ENCODE data around the gene MYOF.

Gene MYOF

DNA sequence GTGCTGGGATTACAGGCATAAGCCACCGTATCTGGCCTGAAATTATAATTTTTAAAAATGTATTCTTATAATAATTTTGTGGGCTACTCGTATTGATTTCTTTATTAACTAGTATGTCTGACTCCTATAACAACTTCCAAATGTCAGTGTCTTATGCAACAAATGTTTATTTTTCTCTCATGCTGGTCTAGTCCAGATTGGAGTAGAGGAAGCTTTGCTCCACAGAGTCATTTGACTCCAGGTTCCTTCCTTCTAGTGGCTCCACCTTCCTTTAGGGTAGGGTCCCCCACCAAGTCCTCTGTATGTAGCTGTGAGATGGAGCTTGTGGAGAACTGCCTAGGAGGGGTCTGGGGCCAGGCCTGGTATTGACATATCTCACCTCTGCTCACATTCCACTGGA lies 22.9 kb upstream of the MYOF start:
- Histone ChIP-seq H2BK5ac (ENCODE audit: low read depth, low read length, poor library complexity) (no peak overlapping the region), H3K79me2 (ENCODE audit: control insufficient read depth, insufficient read depth, low read length, poor library complexity) (no peaks in the 10 kb centered on the region), H2AK5ac (ENCODE audit: low read length) (no peak overlapping the region), H3K27ac (ENCODE audit: low read depth, low read length) (no peak overlapping the region), H3K4me3 (ENCODE audit: low read depth, low read length) (no peak overlapping the region), H2BK120ac (ENCODE audit: insufficient read depth, low read length, poor library complexity) (no peak overlapping the region), H3K27me3 (ENCODE audit: insufficient read depth, low read length) (no peaks in the 10 kb centered on the region), H2BK12ac (ENCODE audit: low read length) (no peak overlapping the region), H3K23ac (ENCODE audit: low read length) (no peak overlapping the region), H3K14ac (ENCODE audit: low read length) (no peak overlapping the region), H4K8ac (ENCODE audit: low read depth, low read length) (no peak overlapping the region), H3K9ac (ENCODE audit: low read length) (no peak overlapping the region), H3K9me3 (ENCODE audit: insufficient read depth, low read depth, low read length) (no peaks in the 10 kb centered on the region), H2AFZ (ENCODE audit: insufficient read depth, low read length, poor library complexity) (no peak overlapping the region), H3K18ac (ENCODE audit: low read length) (no peak overlapping the region), H4K91ac (ENCODE audit: low read depth, low read length) (no peak overlapping the region), H3K4ac (ENCODE audit: low read depth, low read length) (no peak overlapping the region), H3K79me1 (ENCODE audit: low read length) (no peaks in the 10 kb centered on the region), H3K36me3 (ENCODE audit: control insufficient read depth in 1 of 2, insufficient read depth in 2 of 2, low read length in 2 of 2) (peaks cover 9 to 12% of the 10 kb centered on the region in 2 experiments), H4K12ac (ENCODE audit: low read depth, low read length) (no peak overlapping the region), H3K4me1 (ENCODE audit: control insufficient read depth in 1 of 2, insufficient read depth in 2 of 2, low read length in 2 of 2) (no peaks in the 10 kb centered on the region), H3K4me2 (ENCODE audit: low read length) (no peak overlapping the region)
- DNase-seq, result no peak
- WGBS (ENCODE audit: extremely low coverage, insufficient coverage, insufficient read length), result no CpG with 5 or more reads among the region's 2 CpGs

GRCh38 chr10:93503075-93503474 lies 20.9 kb upstream of the MYOF start:
- H3K79me1 ChIP-seq (ENCODE audit: low read length), result no peaks in the 10 kb centered on the region
- H3K27me3 ChIP-seq (ENCODE audit: insufficient read depth, low read length), result no peaks in the 10 kb centered on the region
- H2BK5ac ChIP-seq (ENCODE audit: low read depth, low read length, poor library complexity), result no peak overlapping the region
- H4K8ac ChIP-seq (ENCODE audit: low read depth, low read length), result no peak overlapping the region
- peaks cover 9 to 12% of the 10 kb centered on the region in 2 experiments for H3K36me3 ChIP-seq (ENCODE audit: control insufficient read depth in 1 of 2, insufficient read depth in 2 of 2, low read length in 2 of 2)
- H4K91ac ChIP-seq (ENCODE audit: low read depth, low read length), result no peak overlapping the region
- no peaks in the 10 kb centered on the region for H3K4me1 ChIP-seq (ENCODE audit: control insufficient read depth in 1 of 2, insufficient read depth in 2 of 2, low read length in 2 of 2)
- no peak overlapping the region for H3K9ac ChIP-seq (ENCODE audit: low read length)
- no peak overlapping the region for H3K23ac ChIP-seq (ENCODE audit: low read length)
- no peak overlapping the region for H3K14ac ChIP-seq (ENCODE audit: low read length)
- no peak overlapping the region for H2AFZ ChIP-seq (ENCODE audit: insufficient read depth, low read length, poor library complexity)
- H2BK120ac ChIP-seq (ENCODE audit: insufficient read depth, low read length, poor library complexity), result no peak overlapping the region
- H3K79me2 ChIP-seq (ENCODE audit: control insufficient read depth, insufficient read depth, low read length, poor library complexity), result no peaks in the 10 kb centered on the region
- H3K9me3 ChIP-seq (ENCODE audit: insufficient read depth, low read depth, low read length), result no peaks in the 10 kb centered on the region
- no peak overlapping the region for H3K4me2 ChIP-seq (ENCODE audit: low read length)
- WGBS (ENCODE audit: extremely low coverage, insufficient coverage, insufficient read length), result no CpG with 5 or more reads among the region's 6 CpGs
- no peak overlapping the region for H2BK12ac ChIP-seq (ENCODE audit: low read length)
- H4K12ac ChIP-seq (ENCODE audit: low read depth, low read length), result no peak overlapping the region
- no peak overlapping the region for H3K27ac ChIP-seq (ENCODE audit: low read depth, low read length)
- H3K4me3 ChIP-seq (ENCODE audit: low read depth, low read length), result no peak overlapping the region
- DNase-seq, result no peak
- no peak overlapping the region for H3K4ac ChIP-seq (ENCODE audit: low read depth, low read length)
- H3K18ac ChIP-seq (ENCODE audit: low read length), result no peak overlapping the region
- H2AK5ac ChIP-seq (ENCODE audit: low read length), result no peak overlapping the region

DNA sequence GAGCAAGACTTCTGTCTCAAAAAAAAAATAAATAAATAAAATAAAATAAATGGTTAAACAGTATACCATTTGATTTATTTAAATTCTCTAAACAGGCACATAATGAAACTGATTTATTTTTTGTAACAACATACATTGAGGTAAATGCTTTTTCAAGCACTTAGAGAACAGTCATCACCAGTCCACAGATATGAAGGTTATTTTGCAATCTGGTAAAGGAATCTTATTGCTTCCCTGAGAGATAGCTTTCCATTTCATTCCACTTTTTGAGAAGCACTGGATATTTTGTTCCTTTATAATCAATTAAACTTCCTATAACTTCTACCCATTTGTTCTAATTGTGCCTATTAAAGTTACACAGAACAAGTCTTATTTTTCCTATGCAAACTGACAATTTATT lies 19.5 kb upstream of the MYOF start:
- H3K4me2 ChIP-seq (ENCODE audit: low read length), result no peak overlapping the region
- no peak overlapping the region for H3K4ac ChIP-seq (ENCODE audit: low read depth, low read length)
- no peak overlapping the region for H2AK5ac ChIP-seq (ENCODE audit: low read length)
- no peaks in the 10 kb centered on the region for H3K4me1 ChIP-seq (ENCODE audit: control insufficient read depth in 1 of 2, insufficient read depth in 2 of 2, low read length in 2 of 2)
- no peak overlapping the region for H3K14ac ChIP-seq (ENCODE audit: low read length)
- H3K23ac ChIP-seq (ENCODE audit: low read length), result no peak overlapping the region
- no peaks in the 10 kb centered on the region for H3K79me2 ChIP-seq (ENCODE audit: control insufficient read depth, insufficient read depth, low read length, poor library complexity)
- no peak overlapping the region for H2BK120ac ChIP-seq (ENCODE audit: insufficient read depth, low read length, poor library complexity)
- no peak overlapping the region for H3K4me3 ChIP-seq (ENCODE audit: low read depth, low read length)
- H3K9ac ChIP-seq (ENCODE audit: low read length), result no peak overlapping the region
- H3K27ac ChIP-seq (ENCODE audit: low read depth, low read length), result no peak overlapping the region
- H2BK5ac ChIP-seq (ENCODE audit: low read depth, low read length, poor library complexity), result no peak overlapping the region
- H3K18ac ChIP-seq (ENCODE audit: low read length), result no peak overlapping the region
- no peak overlapping the region for H4K91ac ChIP-seq (ENCODE audit: low read depth, low read length)
- no peak overlapping the region for H4K8ac ChIP-seq (ENCODE audit: low read depth, low read length)
- H4K12ac ChIP-seq (ENCODE audit: low read depth, low read length), result no peak overlapping the region
- no peak overlapping the region for H2AFZ ChIP-seq (ENCODE audit: insufficient read depth, low read length, poor library complexity)
- DNase-seq, result no peak
- H2BK12ac ChIP-seq (ENCODE audit: low read length), result no peak overlapping the region
- peaks cover 7 to 8% of the 10 kb centered on the region in 2 experiments for H3K36me3 ChIP-seq (ENCODE audit: control insufficient read depth in 1 of 2, insufficient read depth in 2 of 2, low read length in 2 of 2)
- no peaks in the 10 kb centered on the region for H3K27me3 ChIP-seq (ENCODE audit: insufficient read depth, low read length)
- no peaks in the 10 kb centered on the region for H3K9me3 ChIP-seq (ENCODE audit: insufficient read depth, low read depth, low read length)
- H3K79me1 ChIP-seq (ENCODE audit: low read length), result no peaks in the 10 kb centered on the region

GRCh38 chr10:93498166-93498565 lies 16.0 kb upstream of the MYOF start:
- H3K9me3 ChIP-seq (ENCODE audit: insufficient read depth, low read depth, low read length), result no peaks in the 10 kb centered on the region
- no peaks in the 10 kb centered on the region for H3K27me3 ChIP-seq (ENCODE audit: insufficient read depth, low read length)
- H4K91ac ChIP-seq (ENCODE audit: low read depth, low read length), result no peak overlapping the region
- H3K79me1 ChIP-seq (ENCODE audit: low read length), result peaks cover 4% of the 10 kb centered on the region
- H4K8ac ChIP-seq (ENCODE audit: low read depth, low read length), result no peak overlapping the region
- H2AK5ac ChIP-seq (ENCODE audit: low read length), result no peak overlapping the region
- H3K4me1 ChIP-seq (ENCODE audit: control insufficient read depth in 1 of 2, insufficient read depth in 2 of 2, low read length in 2 of 2), result no peaks in the 10 kb centered on the region
- DNase-seq, result no peak
- H2BK5ac ChIP-seq (ENCODE audit: low read depth, low read length, poor library complexity), result no peak overlapping the region
- H3K18ac ChIP-seq (ENCODE audit: low read length), result no peak overlapping the region
- H2BK120ac ChIP-seq (ENCODE audit: insufficient read depth, low read length, poor library complexity), result no peak overlapping the region
- no peak overlapping the region for H3K4me3 ChIP-seq (ENCODE audit: low read depth, low read length)
- WGBS (ENCODE audit: extremely low coverage, insufficient coverage, insufficient read length), result no CpG with 5 or more reads among the region's 5 CpGs
- no peak overlapping the region for H2BK12ac ChIP-seq (ENCODE audit: low read length)
- H3K9ac ChIP-seq (ENCODE audit: low read length), result no peak overlapping the region
- H4K12ac ChIP-seq (ENCODE audit: low read depth, low read length), result no peak overlapping the region
- H3K4me2 ChIP-seq (ENCODE audit: low read length), result no peak overlapping the region
- no peak overlapping the region for H3K27ac ChIP-seq (ENCODE audit: low read depth, low read length)
- no peak overlapping the region for H3K14ac ChIP-seq (ENCODE audit: low read length)
- H3K79me2 ChIP-seq (ENCODE audit: control insufficient read depth, insufficient read depth, low read length, poor library complexity), result no peaks in the 10 kb centered on the region
- no peak overlapping the region for H3K23ac ChIP-seq (ENCODE audit: low read length)
- H2AFZ ChIP-seq (ENCODE audit: insufficient read depth, low read length, poor library complexity), result no peak overlapping the region
- peaks cover 3 to 4% of the 10 kb centered on the region in 2 experiments for H3K36me3 ChIP-seq (ENCODE audit: control insufficient read depth in 1 of 2, insufficient read depth in 2 of 2, low read length in 2 of 2)
- no peak overlapping the region for H3K4ac ChIP-seq (ENCODE audit: low read depth, low read length)

All from trophoblast cell (in vitro differentiated cells and primary cell).